H1 (cell line): ENCODE data around the gene SAFB2. TPM values are rescaled to one million over a fixed set of nuclear protein-coding genes. Genes with fewer than 3 reads are reported as not detected.

Experiments used
- CBX5 ChIP-seq: fragments of 300-800, 300-1000 bp; sonication (generic); IDR thresholded peaks from 2 replicates; pipeline ENCODE4 v1.7.1; 2016; ENCODE audit warnings: antibody characterized with exemption, low read length, low read depth
- GABPA ChIP-seq: IDR thresholded peaks from 2 replicates; pipeline ENCODE4 v1.6.1; 2011; ENCODE audit warnings: mild to moderate bottlenecking, low read length, moderate library complexity, borderline replicate concordance; ENCODE audit not compliant: insufficient read depth
- JUND ChIP-seq: IDR thresholded peaks from 2 replicates; pipeline ENCODE4 v1.6.1; 2011; ENCODE audit warnings: mild to moderate bottlenecking, improper control_type of control experiment, low read length
- NANOG ChIP-seq: IDR thresholded peaks from 2 replicates; pipeline ENCODE4 v1.6.1; 2011; ENCODE audit warnings: low read length, low read depth, mild to moderate bottlenecking, inconsistent platforms; ENCODE audit not compliant: insufficient read depth, poor library complexity, severe bottlenecking
- POU5F1 ChIP-seq: IDR thresholded peaks from 2 replicates; pipeline ENCODE4 v1.6.1; 2011; ENCODE audit warnings: low read depth, mild to moderate bottlenecking, low read length, moderate library complexity
- RFX5 ChIP-seq: IDR thresholded peaks from 2 replicates; pipeline ENCODE4 v1.6.1; 2011; ENCODE audit warnings: low read depth, low read length, improper control_type of control experiment, borderline replicate concordance
- SRF ChIP-seq: IDR thresholded peaks from 2 replicates; pipeline ENCODE4 v1.6.1; 2011; ENCODE audit warnings: mild to moderate bottlenecking, low read depth, low read length, moderate library complexity
- TEAD4 ChIP-seq: IDR thresholded peaks from 2 replicates; pipeline ENCODE4 v1.6.1; 2012; ENCODE audit warnings: low read depth, low read length, inconsistent platforms, mixed read lengths
- polyA plus RNA-seq, 7 experiments: library from polyadenylated mRNA; depleted of rRNA in 3 of 7; stranded (reverse) in 5 of 7; unstranded in 2 of 7; fragments of >200 nt in 5 of 7; fragments of 200-250 nt in 2 of 7; gene quantifications; 1 replicate in 5 of 7; 2 replicates in 1 of 7; 4 replicates in 1 of 7; pipeline versions ENCODE4 v1.2.1 to v1.2.3, GENCODE V29; 2011 to 2013; ENCODE audit warnings: missing spikeins in 2 of 7, mixed read lengths in 2 of 7
- total RNA-seq: library from RNA; stranded (reverse); fragmentation: NEBNext Ultra II Directional; extraction: Animal tissue kit (Norgen Biotek cat#: 25700); gene quantifications from 2 replicates; pipeline ENCODE4 v1.2.1, GENCODE V29; 2021
- TF ChIP-seq, protein P1 (sequence below): fragments of 300-600 bp; sonication (generic); IDR thresholded peaks from 2 replicates; pipeline ENCODE4 v1.7.1; 2012; ENCODE audit warnings: low read length, moderate library complexity, mild to moderate bottlenecking, inconsistent platforms; ENCODE audit not compliant: insufficient replicate concordance
- TF ChIP-seq, protein P2 (sequence below): IDR thresholded peaks from 2 replicates; pipeline ENCODE4 v1.6.1; 2011; ENCODE audit warnings: low read depth, mild to moderate bottlenecking, low read length; ENCODE audit not compliant: insufficient read depth

SAFB2 gene
- total and polyA plus RNA-seq, 2 of the 8 experiments (the other 6 are each of a cell fraction or from before 2014, with no cell fraction given), result 14.8 to 63.8 TPM

- TF ChIP-seq, protein P1, sequence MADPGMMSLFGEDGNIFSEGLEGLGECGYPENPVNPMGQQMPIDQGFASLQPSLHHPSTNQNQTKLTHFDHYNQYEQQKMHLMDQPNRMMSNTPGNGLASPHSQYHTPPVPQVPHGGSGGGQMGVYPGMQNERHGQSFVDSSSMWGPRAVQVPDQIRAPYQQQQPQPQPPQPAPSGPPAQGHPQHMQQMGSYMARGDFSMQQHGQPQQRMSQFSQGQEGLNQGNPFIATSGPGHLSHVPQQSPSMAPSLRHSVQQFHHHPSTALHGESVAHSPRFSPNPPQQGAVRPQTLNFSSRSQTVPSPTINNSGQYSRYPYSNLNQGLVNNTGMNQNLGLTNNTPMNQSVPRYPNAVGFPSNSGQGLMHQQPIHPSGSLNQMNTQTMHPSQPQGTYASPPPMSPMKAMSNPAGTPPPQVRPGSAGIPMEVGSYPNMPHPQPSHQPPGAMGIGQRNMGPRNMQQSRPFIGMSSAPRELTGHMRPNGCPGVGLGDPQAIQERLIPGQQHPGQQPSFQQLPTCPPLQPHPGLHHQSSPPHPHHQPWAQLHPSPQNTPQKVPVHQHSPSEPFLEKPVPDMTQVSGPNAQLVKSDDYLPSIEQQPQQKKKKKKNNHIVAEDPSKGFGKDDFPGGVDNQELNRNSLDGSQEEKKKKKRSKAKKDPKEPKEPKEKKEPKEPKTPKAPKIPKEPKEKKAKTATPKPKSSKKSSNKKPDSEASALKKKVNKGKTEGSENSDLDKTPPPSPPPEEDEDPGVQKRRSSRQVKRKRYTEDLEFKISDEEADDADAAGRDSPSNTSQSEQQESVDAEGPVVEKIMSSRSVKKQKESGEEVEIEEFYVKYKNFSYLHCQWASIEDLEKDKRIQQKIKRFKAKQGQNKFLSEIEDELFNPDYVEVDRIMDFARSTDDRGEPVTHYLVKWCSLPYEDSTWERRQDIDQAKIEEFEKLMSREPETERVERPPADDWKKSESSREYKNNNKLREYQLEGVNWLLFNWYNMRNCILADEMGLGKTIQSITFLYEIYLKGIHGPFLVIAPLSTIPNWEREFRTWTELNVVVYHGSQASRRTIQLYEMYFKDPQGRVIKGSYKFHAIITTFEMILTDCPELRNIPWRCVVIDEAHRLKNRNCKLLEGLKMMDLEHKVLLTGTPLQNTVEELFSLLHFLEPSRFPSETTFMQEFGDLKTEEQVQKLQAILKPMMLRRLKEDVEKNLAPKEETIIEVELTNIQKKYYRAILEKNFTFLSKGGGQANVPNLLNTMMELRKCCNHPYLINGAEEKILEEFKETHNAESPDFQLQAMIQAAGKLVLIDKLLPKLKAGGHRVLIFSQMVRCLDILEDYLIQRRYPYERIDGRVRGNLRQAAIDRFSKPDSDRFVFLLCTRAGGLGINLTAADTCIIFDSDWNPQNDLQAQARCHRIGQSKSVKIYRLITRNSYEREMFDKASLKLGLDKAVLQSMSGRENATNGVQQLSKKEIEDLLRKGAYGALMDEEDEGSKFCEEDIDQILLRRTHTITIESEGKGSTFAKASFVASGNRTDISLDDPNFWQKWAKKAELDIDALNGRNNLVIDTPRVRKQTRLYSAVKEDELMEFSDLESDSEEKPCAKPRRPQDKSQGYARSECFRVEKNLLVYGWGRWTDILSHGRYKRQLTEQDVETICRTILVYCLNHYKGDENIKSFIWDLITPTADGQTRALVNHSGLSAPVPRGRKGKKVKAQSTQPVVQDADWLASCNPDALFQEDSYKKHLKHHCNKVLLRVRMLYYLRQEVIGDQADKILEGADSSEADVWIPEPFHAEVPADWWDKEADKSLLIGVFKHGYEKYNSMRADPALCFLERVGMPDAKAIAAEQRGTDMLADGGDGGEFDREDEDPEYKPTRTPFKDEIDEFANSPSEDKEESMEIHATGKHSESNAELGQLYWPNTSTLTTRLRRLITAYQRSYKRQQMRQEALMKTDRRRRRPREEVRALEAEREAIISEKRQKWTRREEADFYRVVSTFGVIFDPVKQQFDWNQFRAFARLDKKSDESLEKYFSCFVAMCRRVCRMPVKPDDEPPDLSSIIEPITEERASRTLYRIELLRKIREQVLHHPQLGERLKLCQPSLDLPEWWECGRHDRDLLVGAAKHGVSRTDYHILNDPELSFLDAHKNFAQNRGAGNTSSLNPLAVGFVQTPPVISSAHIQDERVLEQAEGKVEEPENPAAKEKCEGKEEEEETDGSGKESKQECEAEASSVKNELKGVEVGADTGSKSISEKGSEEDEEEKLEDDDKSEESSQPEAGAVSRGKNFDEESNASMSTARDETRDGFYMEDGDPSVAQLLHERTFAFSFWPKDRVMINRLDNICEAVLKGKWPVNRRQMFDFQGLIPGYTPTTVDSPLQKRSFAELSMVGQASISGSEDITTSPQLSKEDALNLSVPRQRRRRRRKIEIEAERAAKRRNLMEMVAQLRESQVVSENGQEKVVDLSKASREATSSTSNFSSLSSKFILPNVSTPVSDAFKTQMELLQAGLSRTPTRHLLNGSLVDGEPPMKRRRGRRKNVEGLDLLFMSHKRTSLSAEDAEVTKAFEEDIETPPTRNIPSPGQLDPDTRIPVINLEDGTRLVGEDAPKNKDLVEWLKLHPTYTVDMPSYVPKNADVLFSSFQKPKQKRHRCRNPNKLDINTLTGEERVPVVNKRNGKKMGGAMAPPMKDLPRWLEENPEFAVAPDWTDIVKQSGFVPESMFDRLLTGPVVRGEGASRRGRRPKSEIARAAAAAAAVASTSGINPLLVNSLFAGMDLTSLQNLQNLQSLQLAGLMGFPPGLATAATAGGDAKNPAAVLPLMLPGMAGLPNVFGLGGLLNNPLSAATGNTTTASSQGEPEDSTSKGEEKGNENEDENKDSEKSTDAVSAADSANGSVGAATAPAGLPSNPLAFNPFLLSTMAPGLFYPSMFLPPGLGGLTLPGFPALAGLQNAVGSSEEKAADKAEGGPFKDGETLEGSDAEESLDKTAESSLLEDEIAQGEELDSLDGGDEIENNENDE, result no peak
- TF ChIP-seq RFX5 (no peak), NANOG (no peak), SRF (no peak), TEAD4 (no peak), GABPA (no peak), CBX5 (no peak), POU5F1 (no peak), JUND (no peak)
- TF ChIP-seq, protein P2, sequence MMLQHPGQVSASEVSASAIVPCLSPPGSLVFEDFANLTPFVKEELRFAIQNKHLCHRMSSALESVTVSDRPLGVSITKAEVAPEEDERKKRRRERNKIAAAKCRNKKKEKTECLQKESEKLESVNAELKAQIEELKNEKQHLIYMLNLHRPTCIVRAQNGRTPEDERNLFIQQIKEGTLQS, result no peak
Observed at GRCh38 chr19:5663904-5664303, 41.3 kb upstream of the SAFB2 start (continued).
